HG03025 (cell line): ENCODE data around the gene TPP1.

Source experiments
- ATAC-seq: cut with Tn5 transposase; IDR thresholded peaks from one replicate; pipeline ENCODE4 v1.9.1; 2021; ENCODE audit warnings: mild to moderate bottlenecking, moderate library complexity; ENCODE audit not compliant: unreplicated experiment, low FRiP score

TPP1 gene

GRCh38 chr11:6596239-6596877 is 22.9 kb downstream of the TPP1 start:
- no peak for ATAC-seq

- no peak for ATAC-seq
Measured at GRCh38 chr11:6594142-6594768, 25.0 kb downstream of the TPP1 start.

GRCh38 chr11:6588018-6588417 is 31.2 kb downstream of the TPP1 start:
- no peak for ATAC-seq

DNA sequence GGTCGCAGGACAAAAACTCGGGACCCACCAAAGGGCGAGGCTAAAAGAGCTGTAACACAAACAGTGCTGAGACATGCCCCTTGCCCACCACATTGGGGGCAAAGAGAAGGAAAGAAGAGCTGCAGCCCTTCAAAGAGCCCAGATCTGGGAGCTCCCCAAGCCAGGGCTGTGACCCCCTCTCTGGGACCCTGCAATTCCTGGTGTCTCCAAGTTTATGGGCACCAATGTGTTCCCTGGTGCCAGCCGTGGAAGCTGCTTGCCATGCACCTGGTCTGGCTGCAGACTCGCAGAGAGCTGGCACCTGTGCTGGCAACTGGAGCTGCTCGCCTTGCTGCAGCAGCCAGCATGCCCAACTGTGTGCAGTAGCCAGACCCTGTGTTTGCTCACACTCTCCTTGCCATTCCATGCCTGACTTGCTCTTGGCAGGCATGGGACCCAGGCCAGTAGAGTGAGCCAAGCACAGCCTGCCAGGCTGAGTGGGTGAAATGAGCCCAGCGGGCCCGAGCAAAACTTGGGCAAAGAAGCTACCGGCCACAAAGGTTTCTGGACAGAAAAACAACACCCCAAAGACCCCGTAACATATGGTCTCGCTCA is 31.8 kb downstream of the TPP1 start:
- no peak for ATAC-seq

DNA sequence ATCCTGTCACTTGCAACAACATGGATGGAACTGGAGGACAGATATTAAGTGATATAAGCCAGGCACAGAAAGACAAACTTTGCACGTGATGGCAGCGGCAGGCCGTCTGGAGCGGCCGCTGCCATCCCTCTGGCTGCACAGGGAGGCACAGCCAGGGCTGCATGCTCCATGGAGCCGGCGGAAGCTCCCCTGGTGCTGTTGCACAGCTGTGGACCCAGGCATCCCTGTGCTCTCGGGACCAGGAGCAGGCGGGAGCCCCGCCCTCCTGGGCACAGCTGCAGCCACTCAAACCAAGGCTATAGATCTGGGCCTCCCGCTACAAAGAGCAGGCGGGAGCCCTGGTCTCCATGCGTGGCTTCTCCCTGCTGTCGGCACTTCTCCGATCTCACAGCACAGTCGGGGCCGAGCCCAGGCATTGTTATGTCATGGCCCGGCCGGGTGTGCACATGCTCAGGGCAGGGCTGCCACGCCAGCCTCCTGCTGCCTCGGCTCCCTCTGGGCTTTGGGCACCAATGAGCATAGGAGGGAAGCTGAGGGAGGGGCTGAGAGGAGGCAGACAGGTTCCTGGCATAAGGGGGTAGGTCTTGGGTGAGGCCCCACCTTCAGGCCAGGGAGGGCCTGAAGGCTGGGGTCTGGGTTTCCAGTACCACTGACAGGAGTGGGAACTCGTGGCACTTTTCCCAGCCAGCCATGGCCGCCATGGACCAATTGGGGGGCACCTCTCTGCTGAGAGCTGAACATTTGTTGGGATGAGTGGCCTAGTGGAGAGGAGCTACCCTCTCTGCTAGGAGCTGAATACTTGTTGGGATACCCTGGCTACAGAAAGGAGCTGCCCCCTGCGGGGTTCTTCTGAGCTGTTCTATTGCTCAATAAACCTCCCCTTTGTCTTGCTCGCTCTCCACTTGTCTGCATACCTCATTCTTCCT is 32.5 kb downstream of the TPP1 start:
- no peak for ATAC-seq

- ATAC-seq: no peak
Measured at GRCh38 chr11:6584528-6584927, 34.7 kb downstream of the TPP1 start.

DNA sequence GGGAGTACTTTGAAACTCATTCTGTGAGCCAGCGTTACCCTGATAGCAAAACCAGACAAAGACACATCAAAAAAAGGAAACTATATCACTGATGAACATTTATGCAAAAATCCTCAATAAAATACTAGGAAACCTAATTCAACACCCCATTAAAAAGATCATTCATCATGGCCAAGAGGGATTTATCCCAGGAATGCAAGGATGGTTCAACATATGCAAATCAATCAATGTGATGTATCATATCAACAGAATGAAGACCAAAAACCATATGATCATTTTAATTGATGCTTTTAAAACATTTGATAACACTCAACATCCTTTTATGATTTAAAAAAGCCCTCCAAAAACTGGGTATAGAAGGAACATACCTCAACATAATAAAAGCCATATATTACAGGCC is 35.6 kb downstream of the TPP1 start:
- no peak for ATAC-seq

GRCh38 chr11:6579681-6580080 is 39.5 kb downstream of the TPP1 start:
- ATAC-seq: no peak

GRCh38 chr11:6578134-6578533 is 41.1 kb downstream of the TPP1 start:
- ATAC-seq: no peak

DNA sequence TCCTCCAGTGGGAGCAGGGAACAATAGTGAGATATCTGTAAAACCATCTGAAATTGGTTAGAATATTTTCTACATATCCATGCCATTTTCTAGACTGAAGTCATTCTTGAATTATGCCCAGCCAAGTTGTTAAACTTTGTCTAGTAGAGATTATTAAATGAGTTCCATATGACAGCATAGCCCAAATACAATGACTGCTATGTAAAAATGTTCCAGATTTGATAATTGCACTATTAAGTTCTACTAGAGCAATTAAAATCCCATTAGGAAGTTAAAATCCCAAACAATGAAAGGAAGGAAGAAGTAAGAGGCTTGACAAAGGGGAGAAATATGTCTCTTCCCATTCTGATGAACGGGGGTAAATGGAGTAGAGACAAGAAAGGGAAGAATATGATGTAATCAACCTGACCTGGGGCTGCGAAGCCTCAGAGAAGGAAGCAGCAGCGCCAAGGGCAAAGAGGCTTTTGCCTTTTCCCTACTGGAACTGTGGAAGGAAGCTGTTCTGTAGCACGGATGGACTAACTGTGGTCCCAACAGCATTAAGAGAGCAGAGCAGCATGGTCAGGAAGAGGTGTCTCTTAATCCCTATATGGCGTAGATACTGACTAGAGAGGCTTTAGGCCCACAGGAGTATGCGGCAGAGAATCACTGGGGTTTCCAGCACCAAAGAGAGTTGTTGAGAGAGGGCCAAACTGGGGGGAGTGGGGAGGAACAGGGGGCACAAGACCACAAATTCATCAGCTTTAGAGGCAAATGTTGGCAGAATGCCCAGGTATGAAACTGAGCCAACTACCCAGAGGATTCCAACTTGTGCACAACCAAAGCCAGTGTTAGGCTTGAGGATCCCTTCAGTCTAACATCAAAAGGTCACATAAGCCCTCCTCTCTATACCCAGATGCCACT is 42.5 kb downstream of the TPP1 start:
- ATAC-seq: no peak

DNA sequence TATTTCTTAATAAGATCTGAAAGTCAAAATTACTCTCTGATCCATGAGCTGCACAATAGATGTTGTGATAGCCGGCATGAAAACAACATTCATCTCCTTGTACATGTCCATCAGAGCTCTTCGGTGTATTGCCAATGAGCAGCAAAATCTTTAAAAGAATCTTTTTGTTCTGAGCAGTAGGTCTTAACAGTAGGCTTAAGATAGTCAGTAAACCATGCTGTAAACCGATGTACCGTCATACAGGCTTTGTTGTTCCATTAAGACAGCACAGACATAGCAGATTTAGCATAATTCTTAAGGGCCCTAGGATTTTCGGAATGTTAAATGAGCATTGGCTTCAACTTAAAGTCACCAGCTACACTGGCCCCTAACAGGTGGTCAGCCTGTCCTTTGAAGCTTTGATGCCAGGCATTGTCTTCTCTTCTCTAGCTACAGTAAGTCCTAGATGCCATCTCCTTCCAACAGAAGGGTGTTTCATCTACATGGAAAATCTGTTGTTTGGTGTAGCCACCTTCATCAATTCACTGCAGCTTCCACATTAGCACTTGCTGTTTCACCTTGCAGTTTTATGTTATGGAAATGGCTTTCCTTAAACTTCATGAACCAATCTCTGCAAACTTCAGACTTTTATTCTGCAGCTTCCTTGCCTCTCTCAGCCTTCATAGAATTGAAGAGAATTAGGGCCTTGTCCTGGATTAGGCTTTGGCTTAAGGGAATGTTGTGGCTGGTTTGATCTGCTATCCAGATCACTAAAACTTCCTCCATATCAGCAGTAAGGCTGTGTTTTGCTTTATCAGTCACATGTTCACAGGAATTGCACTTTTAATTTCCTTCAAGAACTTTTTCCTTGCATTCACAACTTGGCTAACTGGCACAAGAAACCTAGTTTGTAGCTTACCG is 44.2 kb downstream of the TPP1 start:
- ATAC-seq: no peak

DNA sequence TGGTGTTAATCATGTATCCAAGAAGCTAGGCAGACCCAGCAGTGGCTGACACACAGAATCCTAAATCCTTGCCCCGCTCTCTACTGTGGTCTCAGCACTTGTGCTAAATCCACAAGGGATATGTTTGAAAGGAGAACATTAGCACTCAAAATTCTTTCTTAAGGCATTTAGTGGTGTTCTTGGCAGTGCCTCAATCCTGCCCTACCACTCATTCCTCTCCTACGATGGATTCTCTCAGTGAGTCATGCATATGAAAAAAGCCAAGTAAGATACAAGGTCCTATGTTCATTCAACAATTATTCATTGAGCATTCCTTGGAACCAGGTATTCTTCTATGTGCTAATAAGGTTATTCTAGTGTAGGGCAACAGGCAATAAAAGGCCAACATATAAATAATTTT is 47.0 kb downstream of the TPP1 start:
- ATAC-seq: no peak

DNA sequence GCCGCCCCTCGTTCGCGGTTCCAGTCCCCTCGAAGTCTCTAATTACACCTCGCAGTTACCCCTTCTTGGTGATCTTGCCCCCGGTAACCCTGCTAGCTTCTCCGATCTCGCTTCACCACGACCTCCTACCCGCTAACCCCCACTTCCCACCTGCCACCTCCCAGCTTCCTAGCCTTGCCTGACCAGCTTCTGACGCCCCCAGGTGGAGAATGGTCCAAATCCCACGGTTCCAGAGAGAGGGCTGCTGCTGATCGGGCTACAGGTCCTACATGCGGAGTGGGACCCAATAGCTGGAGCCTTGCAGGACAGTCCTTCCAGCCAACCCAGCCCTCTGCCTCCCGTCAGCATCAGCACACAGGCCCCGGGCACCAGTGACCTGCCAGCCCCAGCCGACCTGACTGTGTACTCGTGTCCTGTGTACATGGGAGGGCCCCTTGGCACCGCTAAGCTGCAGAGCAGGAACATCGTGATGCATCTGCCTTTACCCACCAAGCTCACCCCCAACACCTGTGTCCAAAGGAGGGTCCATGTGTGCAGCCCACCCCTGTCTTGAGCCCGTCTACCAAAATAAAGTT is 47.7 kb downstream of the TPP1 start:
- no peak for ATAC-seq

DNA sequence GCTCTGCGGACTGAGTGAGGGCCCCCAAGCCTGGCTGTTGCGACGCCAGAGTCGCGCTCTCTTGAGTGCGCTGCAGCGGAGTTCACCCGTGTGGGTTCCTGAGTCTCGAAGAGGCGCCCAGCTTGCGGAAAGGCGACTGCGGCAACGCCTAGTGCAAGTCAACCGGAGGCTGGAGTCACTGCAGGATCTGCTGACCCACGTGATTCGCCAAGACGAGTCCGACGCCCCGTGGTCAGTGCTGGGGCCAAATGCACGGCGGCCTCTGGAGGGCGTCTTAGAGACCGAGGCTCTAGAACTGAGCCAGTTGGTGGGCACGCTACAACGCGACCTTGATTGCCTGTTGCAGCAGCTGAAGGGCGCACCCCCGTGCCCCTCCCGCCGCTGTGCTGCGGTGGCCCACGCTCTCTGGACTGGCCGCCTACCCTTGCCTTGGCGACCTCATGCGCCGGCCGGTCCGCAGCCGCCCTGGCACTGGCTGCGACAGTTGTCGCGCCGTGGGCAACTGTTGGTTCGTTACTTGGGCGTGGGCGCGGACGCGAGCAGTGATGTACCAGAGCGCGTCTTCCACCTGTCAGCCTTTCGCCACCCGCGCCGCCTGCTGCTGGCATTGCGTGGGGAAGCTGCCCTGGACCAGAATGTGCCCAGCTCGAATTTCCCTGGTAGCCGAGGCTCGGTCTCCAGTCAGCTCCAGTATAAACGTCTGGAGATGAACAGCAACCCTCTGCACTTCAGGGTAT is 48.4 kb downstream of the TPP1 start:
- no peak for ATAC-seq

DNA sequence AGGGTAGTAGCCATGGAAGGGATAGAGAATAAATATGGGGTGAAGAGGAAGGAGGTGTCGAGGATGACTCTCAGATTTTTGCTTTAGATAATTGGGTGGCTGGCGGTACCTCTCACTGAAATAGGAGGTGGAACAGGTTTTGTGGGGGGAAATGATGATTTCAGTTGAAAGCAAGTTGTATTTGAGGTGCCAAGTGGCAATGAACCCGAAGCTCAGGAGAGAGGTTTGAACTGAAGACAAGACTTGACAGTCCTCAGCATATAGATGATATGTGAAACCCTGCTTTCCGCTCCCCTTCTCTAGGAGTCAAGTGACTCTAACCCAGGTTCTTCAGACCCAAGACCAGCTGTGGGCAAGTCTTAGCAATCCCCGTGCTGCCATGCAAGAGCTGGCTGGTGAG is 49.5 kb downstream of the TPP1 start:
- no peak for ATAC-seq

DNA sequence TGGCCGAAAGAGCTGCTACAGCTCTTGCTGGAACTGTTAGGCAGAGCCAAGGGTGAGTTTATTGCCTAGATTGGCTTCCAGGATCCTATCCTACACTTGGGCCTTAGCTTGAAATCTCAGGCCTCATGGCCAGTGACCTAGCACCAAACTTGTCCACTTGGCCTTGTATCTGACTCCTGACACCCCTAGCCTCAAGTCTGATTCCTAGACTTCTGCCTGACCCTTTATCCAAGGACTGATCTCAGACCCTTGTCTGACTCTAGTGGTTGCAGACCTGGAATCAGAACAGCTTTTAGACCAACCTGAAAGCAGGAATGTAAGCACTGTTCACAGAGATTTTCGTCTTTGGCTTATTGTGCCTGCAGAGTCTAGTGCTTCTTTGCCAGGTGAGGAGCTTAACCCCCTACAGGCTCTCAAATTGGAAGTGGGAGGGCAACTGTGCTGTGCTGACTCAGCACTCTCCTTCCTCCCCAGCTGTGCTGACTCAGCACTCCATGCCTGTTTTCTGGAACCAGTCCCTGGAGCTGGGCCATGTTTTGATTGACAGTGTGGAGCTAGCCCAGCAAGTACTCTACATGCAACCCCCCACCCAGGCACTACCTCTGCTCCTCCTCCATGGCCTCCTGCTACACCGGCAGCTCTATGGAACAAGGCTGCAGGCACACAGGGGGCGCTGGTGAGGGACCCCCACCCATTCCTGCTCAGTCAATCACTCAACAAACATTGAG is 50.9 kb downstream of the TPP1 start:
- no peak for ATAC-seq

GRCh38 chr11:6567371-6567745 is 51.9 kb downstream of the TPP1 start:
- ATAC-seq: no peak
